Measurements from ENCODE around the gene SMAP2.
A peak's percentile ranks its signal among the peaks of the same experiment; 100 is the strongest.
"Not testable (repeated sequence)": the region's sequence is repeated elsewhere in the genome, so short reads cannot be mapped to it uniquely, and the experiment has no call there.

Gene SMAP2

DNA sequence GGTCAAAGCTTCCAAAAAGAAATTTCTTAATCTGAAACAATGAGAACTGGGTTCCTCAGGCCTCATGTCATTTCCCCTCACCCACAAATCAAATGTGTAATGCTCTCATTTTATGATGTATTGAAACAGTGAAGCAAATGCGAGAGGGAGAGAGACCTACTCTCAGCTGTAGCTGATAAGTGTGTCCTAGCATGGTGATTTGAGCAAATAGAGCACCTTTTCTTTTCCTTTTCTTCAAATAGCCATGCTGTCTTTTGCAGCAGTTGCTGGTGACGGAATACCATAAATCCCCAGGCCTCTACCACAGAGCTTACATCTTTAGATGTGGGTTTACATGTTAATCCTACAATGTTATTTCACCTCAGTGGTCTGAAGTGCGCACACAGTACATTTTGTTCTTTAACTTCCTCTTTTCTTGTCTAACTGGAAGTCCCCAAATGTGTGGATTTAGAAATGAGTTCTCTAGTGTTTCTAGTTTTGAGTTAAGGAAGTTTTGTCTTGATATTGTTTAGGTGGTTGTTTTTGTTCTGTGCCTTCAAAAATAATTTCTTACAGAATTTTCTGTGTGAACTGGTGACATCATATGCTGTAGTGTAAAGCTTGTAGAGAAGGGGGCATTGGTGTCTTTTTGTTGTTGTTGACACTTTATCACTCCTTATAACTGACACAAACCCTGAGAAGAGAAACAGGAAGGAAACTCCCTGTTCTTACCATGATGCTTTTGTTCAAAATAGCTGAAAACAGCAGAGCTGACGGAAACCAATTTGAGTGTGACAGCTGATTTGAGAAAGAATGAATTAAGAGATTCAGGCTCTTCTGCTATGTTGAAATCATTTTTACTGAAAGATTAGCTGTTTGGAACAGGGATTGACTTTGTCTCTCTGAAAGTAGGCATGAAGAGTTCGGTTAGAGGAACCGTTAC lies 12.2 kb downstream of the SMAP2 start:
- H3K4me3 ChIP-seq (replicated peaks in 1 of 2; ENCODE audit: low read depth in 2 of 2, low read length in 2 of 2): no peak overlapping the region
- TF ChIP-seq, protein P1, sequence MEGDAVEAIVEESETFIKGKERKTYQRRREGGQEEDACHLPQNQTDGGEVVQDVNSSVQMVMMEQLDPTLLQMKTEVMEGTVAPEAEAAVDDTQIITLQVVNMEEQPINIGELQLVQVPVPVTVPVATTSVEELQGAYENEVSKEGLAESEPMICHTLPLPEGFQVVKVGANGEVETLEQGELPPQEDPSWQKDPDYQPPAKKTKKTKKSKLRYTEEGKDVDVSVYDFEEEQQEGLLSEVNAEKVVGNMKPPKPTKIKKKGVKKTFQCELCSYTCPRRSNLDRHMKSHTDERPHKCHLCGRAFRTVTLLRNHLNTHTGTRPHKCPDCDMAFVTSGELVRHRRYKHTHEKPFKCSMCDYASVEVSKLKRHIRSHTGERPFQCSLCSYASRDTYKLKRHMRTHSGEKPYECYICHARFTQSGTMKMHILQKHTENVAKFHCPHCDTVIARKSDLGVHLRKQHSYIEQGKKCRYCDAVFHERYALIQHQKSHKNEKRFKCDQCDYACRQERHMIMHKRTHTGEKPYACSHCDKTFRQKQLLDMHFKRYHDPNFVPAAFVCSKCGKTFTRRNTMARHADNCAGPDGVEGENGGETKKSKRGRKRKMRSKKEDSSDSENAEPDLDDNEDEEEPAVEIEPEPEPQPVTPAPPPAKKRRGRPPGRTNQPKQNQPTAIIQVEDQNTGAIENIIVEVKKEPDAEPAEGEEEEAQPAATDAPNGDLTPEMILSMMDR (IDR thresholded peaks at IDR 0.05; ENCODE audit: low read depth, low read length): no peak
- peak; percentile 35 to 39 for DNase-seq (ENCODE audit: low read depth in 2 of 2)

DNA sequence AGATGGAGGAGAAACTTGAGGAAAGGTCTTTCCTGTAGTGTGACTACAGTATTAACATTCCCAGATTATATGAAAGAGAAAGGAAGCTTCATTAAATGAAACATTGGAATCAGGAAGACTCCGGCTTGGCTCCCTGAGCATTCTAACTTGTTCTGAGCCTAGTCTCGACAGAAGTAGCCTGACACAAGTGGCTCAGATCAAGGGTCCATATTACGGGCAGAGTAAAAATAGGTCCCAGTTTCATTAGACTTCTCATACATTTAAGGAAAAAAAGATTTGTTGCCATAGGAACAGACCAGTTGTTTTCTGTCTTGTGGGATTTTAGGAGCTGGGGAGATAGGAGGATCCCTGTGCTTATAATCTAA lies 12.8 kb downstream of the SMAP2 start:
- no peak overlapping the region for H3K4me3 ChIP-seq (replicated peaks in 1 of 2; ENCODE audit: low read depth in 2 of 2, low read length in 2 of 2)
- peak in 1 of 2 donors; percentile 42 for DNase-seq (ENCODE audit: low read depth in 2 of 2)
- TF ChIP-seq, protein P1 (IDR thresholded peaks at IDR 0.05; ENCODE audit: low read depth, low read length): no peak

DNA sequence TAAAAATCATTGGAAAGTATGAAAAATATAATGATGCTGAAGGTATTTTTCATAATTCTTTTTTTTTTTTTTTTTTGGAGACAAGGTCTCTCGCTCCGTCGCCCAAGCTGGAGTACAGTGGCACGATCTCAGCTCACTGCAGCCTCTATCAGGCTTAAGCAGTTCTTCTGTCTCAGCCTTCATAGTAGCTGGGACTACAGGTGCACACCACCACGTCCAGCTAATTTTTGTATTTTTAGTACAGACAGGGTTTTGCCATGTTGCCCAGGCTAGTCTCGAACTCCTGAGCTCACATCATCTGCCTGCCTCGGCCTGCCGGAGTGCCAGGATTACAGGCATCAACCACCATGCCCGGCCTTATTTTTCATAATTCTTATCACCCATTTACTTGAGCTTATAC lies 13.3 kb downstream of the SMAP2 start:
- TF ChIP-seq, protein P1 (IDR thresholded peaks at IDR 0.05; ENCODE audit: low read depth, low read length): no peak
- DNase-seq (ENCODE audit: low read depth in 2 of 2): no peak
- H3K4me3 ChIP-seq (replicated peaks in 1 of 2; ENCODE audit: low read depth in 2 of 2, low read length in 2 of 2): no peak overlapping the region

DNA sequence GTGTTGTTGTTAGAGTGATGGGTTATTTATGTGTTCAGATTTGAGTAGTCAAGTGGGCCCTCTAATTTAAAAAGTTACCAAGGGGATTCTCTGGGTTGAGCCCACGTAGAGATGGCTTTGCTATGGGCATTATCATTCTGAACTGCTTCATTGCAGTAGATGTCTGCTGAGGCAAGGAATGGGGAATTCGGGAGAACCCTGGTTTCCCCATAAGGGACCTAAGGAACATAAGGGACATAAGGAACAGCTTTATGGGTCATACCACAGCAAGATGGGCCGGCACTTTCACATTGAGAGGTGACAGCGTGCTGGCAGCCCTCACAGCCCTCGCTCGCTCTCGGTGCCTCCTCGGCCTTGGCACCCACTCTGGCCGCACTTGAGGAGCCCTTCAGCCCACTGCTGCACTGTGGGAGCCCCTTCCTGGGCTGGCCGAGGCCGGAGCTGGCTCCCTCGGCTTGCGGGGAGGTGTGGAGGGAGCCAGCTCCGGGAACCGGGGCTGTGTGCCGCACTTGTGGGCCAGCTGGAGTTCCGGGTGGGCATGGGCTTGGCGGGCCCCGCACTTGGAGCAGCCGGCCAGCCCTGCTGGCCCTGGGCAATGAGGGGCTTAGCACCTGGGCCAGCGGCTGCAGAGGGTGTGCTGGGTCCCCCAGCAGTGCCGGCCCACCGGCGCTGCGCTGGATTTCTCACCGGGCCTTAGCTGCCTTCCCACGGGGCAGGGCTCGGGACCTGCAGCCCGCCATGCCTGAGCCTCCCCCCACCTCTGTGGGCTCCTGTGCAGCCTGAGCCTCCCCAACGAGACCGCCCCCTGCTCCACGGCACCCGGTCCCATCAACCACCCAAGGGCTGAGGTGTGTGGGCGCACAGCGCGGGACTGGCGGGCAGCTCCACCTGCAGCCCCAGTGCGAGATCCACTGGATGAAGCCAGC lies 14.1 kb downstream of the SMAP2 start:
- not testable (repeated sequence) for H3K4me3 ChIP-seq (replicated peaks in 1 of 2; ENCODE audit: low read depth in 2 of 2, low read length in 2 of 2); DNase-seq (ENCODE audit: low read depth in 2 of 2)

DNA sequence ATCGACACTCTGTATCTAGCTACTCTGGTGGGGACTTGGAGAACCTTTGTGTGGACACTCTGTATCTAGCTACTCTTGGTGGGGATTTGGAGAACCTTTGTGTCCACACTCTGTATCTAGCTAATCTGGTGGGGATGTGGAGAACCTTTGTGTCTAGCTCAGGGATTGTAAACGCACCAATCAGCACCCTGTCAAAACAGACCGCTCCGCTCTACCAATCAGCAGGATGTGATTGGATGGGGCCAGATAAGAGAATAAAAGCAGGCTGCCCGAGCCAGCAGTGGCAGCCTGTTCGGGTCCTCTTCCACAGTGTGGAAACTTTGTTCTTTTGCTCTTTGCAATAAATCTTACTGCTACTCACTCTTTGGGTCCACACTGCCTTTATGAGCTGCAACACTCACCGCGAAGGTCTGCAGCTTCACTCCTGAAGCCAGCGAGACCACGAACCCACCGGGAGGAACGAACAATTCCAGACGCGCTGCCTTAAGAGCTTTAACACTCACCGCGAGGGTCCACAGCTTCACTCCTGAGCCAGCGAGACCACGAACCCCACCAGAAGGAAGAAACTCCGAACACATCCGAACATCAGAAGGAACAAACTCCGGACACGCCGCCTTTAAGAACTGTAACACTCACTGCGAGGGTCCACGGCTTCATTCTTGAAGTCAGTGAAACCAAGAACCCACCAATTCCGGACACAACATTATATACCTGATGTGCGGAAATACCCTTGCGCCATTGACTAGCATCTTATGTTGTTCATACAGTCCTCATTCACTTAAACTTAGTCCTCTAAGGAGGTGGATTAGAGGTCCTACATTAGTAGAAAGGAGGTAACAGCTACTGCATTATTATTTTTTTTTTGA lies 15.2 kb downstream of the SMAP2 start:
- not testable (repeated sequence) for DNase-seq (ENCODE audit: low read depth in 2 of 2); H3K4me3 ChIP-seq (replicated peaks in 1 of 2; ENCODE audit: low read depth in 2 of 2, low read length in 2 of 2)

DNA sequence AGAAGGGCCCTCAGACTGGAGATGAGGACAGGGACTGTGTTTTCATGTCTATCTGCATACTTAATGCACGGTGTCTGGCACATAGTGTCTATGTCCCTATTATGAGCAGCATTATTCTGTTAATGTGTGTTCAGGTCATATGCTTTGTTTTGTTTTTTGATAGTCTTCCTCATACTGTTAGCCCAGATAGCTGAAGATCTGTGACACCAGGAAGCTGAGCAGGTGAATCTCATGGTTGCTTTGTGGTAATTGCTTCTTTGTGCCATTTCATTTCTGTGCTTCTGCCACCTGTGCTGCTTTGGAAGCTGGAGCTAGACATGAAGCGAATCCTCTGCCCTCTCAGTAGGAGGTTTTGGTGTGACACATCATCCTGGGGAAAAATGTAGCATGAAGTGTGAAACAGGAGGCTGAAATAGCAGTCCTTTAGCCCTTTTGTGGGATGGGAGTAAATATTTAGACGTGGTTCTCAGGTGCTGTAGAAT lies 15.8 kb downstream of the SMAP2 start:
- no peak overlapping the region for H3K4me3 ChIP-seq (replicated peaks in 1 of 2; ENCODE audit: low read depth in 2 of 2, low read length in 2 of 2)
- DNase-seq (ENCODE audit: low read depth in 2 of 2): no peak
- TF ChIP-seq, protein P1 (IDR thresholded peaks at IDR 0.05; ENCODE audit: low read depth, low read length): no peak

DNA sequence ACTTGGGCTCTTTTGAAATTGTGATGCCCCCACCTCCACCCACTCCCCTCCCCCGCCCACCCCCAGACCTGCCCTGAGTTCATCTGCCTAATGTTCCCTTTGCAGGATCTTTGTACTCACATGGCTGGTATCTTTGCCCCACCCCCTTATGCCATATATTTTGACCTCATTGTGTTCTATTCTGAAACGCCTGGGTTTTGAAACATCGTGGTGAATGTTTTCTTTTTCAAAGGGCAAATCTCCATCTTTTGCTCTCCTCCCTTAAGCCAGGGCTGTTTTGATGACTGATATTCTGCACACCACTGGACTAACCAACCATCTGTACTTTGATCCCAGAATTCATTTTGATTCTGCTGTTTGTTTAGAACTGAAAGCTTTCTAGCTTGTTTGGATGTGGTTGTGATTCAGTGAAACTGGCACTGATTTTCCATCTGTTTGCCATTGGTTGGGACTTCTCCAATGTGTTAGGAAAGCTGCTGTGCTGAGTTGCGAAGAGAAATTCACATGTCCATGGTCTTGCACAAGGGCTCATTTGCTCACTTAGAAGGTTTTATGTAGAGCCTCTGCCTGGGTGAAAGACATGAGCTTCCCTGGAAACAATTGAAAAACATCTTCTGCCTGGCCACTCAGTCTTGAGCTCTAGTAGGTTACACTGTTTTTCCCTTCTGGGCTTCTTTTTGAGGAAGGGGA lies 16.5 kb downstream of the SMAP2 start:
- peak; percentile 74 to 92 for DNase-seq (ENCODE audit: low read depth in 2 of 2)
- TF ChIP-seq, protein P1 (IDR thresholded peaks at IDR 0.05; ENCODE audit: low read depth, low read length): no peak

More for the DNA sequence above, 16.5 kb downstream of the SMAP2 start:
- H3K4me3 ChIP-seq (replicated peaks in 1 of 2; ENCODE audit: low read depth in 2 of 2, low read length in 2 of 2): no peak overlapping the region
